Medulla oblongata (tissue), 1 donor: ENCODE data around the gene SLC12A7.
"Not testable (repeated sequence)": the region's sequence is repeated elsewhere in the genome, so short reads cannot be mapped to it uniquely, and the experiment has no call there.

ENCODE experiments used
- DNase-seq: peaks from one replicate; pipeline ENCODE4 v3.0.0-alpha.2; 2015; ENCODE audit errors: extremely low spot score

The SLC12A7 gene

GRCh38 chr5:1035421-1036405 lies 76.2 kb downstream of the SLC12A7 start:
- DNase-seq: no peak

- DNase-seq: no peak
Measured at GRCh38 chr5:1034986-1035385, 76.9 kb downstream of the SLC12A7 start.

GRCh38 chr5:1034421-1034905 lies 77.4 kb downstream of the SLC12A7 start:
- no peak for DNase-seq

- peak; percentile 41 for DNase-seq
Measured at GRCh38 chr5:1033606-1034420, 78.0 kb downstream of the SLC12A7 start.

GRCh38 chr5:1033178-1033577 lies 78.7 kb downstream of the SLC12A7 start:
- DNase-seq: no peak

GRCh38 chr5:1032551-1033027 lies 79.3 kb downstream of the SLC12A7 start:
- no peak for DNase-seq

- no peak for DNase-seq
Measured at GRCh38 chr5:1032011-1032410, 79.9 kb downstream of the SLC12A7 start.

GRCh38 chr5:1031306-1031959 lies 80.4 kb downstream of the SLC12A7 start:
- no peak for DNase-seq

GRCh38 chr5:1030801-1031271 lies 81.0 kb downstream of the SLC12A7 start:
- DNase-seq: no peak

GRCh38 chr5:1029945-1030625 lies 81.8 kb downstream of the SLC12A7 start:
- DNase-seq: no peak

GRCh38 chr5:1029282-1029944 lies 82.5 kb downstream of the SLC12A7 start:
- DNase-seq: no peak

GRCh38 chr5:1028481-1029281 lies 83.2 kb downstream of the SLC12A7 start:
- no peak for DNase-seq

GRCh38 chr5:1027631-1028441 lies 84.0 kb downstream of the SLC12A7 start:
- no peak for DNase-seq

- no peak for DNase-seq
Measured at GRCh38 chr5:1026700-1027621, 84.9 kb downstream of the SLC12A7 start.

GRCh38 chr5:1021969-1022336 lies 89.9 kb downstream of the SLC12A7 start:
- not testable (repeated sequence) for DNase-seq

GRCh38 chr5:1021136-1021968 lies 90.5 kb downstream of the SLC12A7 start:
- DNase-seq: no peak

- DNase-seq: no peak
Measured at GRCh38 chr5:1020452-1020961, 91.4 kb downstream of the SLC12A7 start.
